K562 (cell line): Measurements from ENCODE around the gene FAM111B. TPM values are rescaled to one million over a fixed set of nuclear protein-coding genes. Genes with fewer than 3 reads are reported as not detected.

ENCODE experiments used
- HCFC1 ChIP-seq: IDR thresholded peaks from 2 replicates; pipeline ENCODE4 v1.6.1; 2012; ENCODE audit warnings: low read depth, low read length, improper control_type of control experiment
- HEY1 ChIP-seq: fragments of 250-450 bp; sonication (Bioruptor Pico); IDR thresholded peaks from 2 replicates; pipeline ENCODE4 v1.5.0; 2020; ENCODE audit warnings: mild to moderate bottlenecking, moderate library complexity, borderline replicate concordance
- HNRNPK ChIP-seq: fragments of 200-400 bp; formaldehyde crosslinking; IDR thresholded peaks from one replicate; pipeline ENCODE4 v1.6.1; 2018; ENCODE audit warnings: mild to moderate bottlenecking, low read depth, low read length; ENCODE audit not compliant: poor library complexity, severe bottlenecking
- ID3 ChIP-seq, 2 experiments: fragments of 250-450 bp in 1 of 2; fragments of 450-650 bp in 1 of 2; sonication (Bioruptor Pico) in 1 of 2; IDR thresholded peaks; 2 replicates each; pipeline versions ENCODE4 v1.6.1 to v1.8.0; 2016 to 2021; ENCODE audit warnings: mild to moderate bottlenecking in 2 of 2, moderate library complexity in 2 of 2, missing compliant biosample characterization in 1 of 2, missing genetic modification characterization in 1 of 2
- JUN ChIP-seq, 2 experiments: sonication (generic) in 1 of 2; formaldehyde crosslinking in 1 of 2; IDR thresholded peaks; 2 replicates each; pipeline versions ENCODE4 v1.6.1 to v1.8.0; 2012 to 2022; ENCODE audit warnings: borderline replicate concordance in 2 of 2, mild to moderate bottlenecking in 2 of 2, improper control_type of control experiment in 1 of 2, low read depth in 1 of 2, low read length in 1 of 2, missing genetic modification reagents in 1 of 2
- KDM5B ChIP-seq: fragments of 200-600 bp; sonication (generic); IDR thresholded peaks from 2 replicates; pipeline ENCODE4 v1.6.1; 2012; ENCODE audit warnings: low read depth, mild to moderate bottlenecking, moderate library complexity, low read length, control low read depth, inconsistent platforms; ENCODE audit not compliant: insufficient replicate concordance
- MNT ChIP-seq, 2 experiments: fragments of 450-650 bp; conservative IDR thresholded peaks; 2 replicates each; pipeline ENCODE4 v1.6.1; 2017; ENCODE audit warnings: mild to moderate bottlenecking in 2 of 2, moderate library complexity in 2 of 2
- NONO ChIP-seq, 2 experiments: fragments of 200-400 bp in 1 of 2; fragments of 450-650 bp in 1 of 2; formaldehyde crosslinking in 1 of 2; IDR thresholded peaks; 2 replicates each; pipeline ENCODE4 v1.6.1; 2017; ENCODE audit warnings: low read depth in 2 of 2, mild to moderate bottlenecking in 2 of 2, moderate library complexity in 2 of 2, low read length in 1 of 2
- NR0B1 ChIP-seq: fragments of 450-650 bp; IDR thresholded peaks from one replicate; pipeline ENCODE4 v1.6.1; 2018; ENCODE audit warnings: mild to moderate bottlenecking, moderate library complexity; ENCODE audit not compliant: partially characterized antibody
- POLR2AphosphoS2 ChIP-seq: IDR thresholded peaks from 2 replicates; pipeline ENCODE4 v1.6.1; 2012; ENCODE audit warnings: low read length, improper control_type of control experiment
- ZMIZ1 ChIP-seq, 2 experiments: fragments of 150-350 bp in 1 of 2; IDR thresholded peaks; 2 replicates each; pipeline ENCODE4 v1.6.1; 2012 to 2016; ENCODE audit warnings: low read depth in 2 of 2, low read length in 2 of 2, mild to moderate bottlenecking in 1 of 2, moderate library complexity in 1 of 2
- ZNF639 ChIP-seq, 2 experiments: fragments of 200-800 bp in 1 of 2; sonication (Bioruptor generic) in 1 of 2; sonication (generic) in 1 of 2; formaldehyde crosslinking in 1 of 2; IDR thresholded peaks in 1 of 2; conservative IDR thresholded peaks in 1 of 2; 2 replicates each; pipeline versions ENCODE4 v1.5.0 to v1.6.1; 2016 to 2020; ENCODE audit warnings: missing compliant biosample characterization in 1 of 2, missing genetic modification characterization in 1 of 2, missing genetic modification reagents in 1 of 2
- ZNF695 ChIP-seq: fragments of 450-650 bp; formaldehyde crosslinking; IDR thresholded peaks from 2 replicates; pipeline ENCODE4 v1.4.0; 2020; ENCODE audit warnings: mild to moderate bottlenecking, moderate library complexity
- ZNF766 ChIP-seq: fragments of 200-800 bp; sonication (Bioruptor generic); conservative IDR thresholded peaks from 2 replicates; pipeline ENCODE4 v1.6.1; 2016; ENCODE audit warnings: missing genetic modification characterization, missing compliant biosample characterization
- ZNF830 ChIP-seq: fragments of 250-450 bp; sonication (Bioruptor Pico); IDR thresholded peaks from 2 replicates; pipeline ENCODE4 v1.5.0; 2021; ENCODE audit warnings: mild to moderate bottlenecking
- polyA plus RNA-seq, 8 experiments: library from polyadenylated mRNA; depleted of rRNA in 4 of 8; stranded (reverse) in 5 of 8; unstranded in 3 of 8; fragments of >200 nt; fragmentation: Nextera tagmentation in 2 of 8; fragmentation: Illumina TruSeq in 1 of 8; extraction: Ambion mirVana in 2 of 8; extraction: Trizol in 1 of 8; gene quantifications; 2 replicates each; pipeline versions ENCODE4 v1.2.1 to v1.2.3, GENCODE V29; 2011 to 2014; ENCODE audit warnings: inconsistent platforms in 1 of 8, missing spikeins in 1 of 8
- total RNA-seq, 7 experiments: library from RNA; depleted of rRNA in 6 of 7; stranded (reverse); fragments of >200 nt in 6 of 7; fragmentation: Illumina TruSeq in 2 of 7; extraction: Trizol in 2 of 7; gene quantifications; 2 replicates each; pipeline versions ENCODE4 v1.2.1 to v1.2.3, GENCODE V29; 2011 to 2021; ENCODE audit warnings: low replicate concordance in 1 of 7

FAM111B gene
- total and polyA plus RNA-seq, 9 of the 15 experiments (the other 6 are each of a cell fraction or from before 2014, with no cell fraction given), result 0.01 to 0.33 (median 0.06) TPM; not detected in 5

- peak in 1 of 2 experiments; percentile 67; a peak in 1 of 4 replicates for TF ChIP-seq ZNF639 (CRISPR knock-in tag; conservative IDR thresholded peaks at IDR 0.05 in 1 of 2, IDR thresholded peaks at IDR 0.05 in 1 of 2)
- no peak for TF ChIP-seq HEY1
- TF ChIP-seq KDM5B, result no peak
- TF ChIP-seq NR0B1, result no peak
- 0 out of 2 replicates have a peak, but pooled peaks have one; percentile 23 for TF ChIP-seq ZNF766
- TF ChIP-seq HNRNPK, result no peak
- no peak for TF ChIP-seq ID3 (CRISPR knock-in tag; IDR thresholded peaks at IDR 0.05)
- peak; percentile 75; the same call in 1 of the 2 replicates for TF ChIP-seq ID3 (tag; IDR thresholded peaks at IDR 0.05)
- no peak for TF ChIP-seq ZNF830 (CRISPR knock-in tag)
- TF ChIP-seq NONO (IDR thresholded peaks at IDR 0.05; ENCODE audit: low read depth in 2 of 2, low read length in 1 of 2), result no peak
- no peak for TF ChIP-seq POLR2AphosphoS2
- no peak for TF ChIP-seq ZNF695
- no peak for TF ChIP-seq JUN (IDR thresholded peaks at IDR 0.05; ENCODE audit: borderline replicate concordance, low read depth, low read length)
- TF ChIP-seq JUN (CRISPR knock-in tag; IDR thresholded peaks at IDR 0.05; ENCODE audit: borderline replicate concordance), result no peak
- no peak for TF ChIP-seq MNT (conservative IDR thresholded peaks at IDR 0.05)
- TF ChIP-seq ZMIZ1 (IDR thresholded peaks at IDR 0.05; ENCODE audit: low read depth in 2 of 2, low read length in 2 of 2), result no peak
- no peak for TF ChIP-seq HCFC1
Observed at GRCh38 chr11:59135648-59136461, 28.8 kb downstream of the FAM111B start (continued).
